ENCODE results near the gene ACKR4.

DNA sequence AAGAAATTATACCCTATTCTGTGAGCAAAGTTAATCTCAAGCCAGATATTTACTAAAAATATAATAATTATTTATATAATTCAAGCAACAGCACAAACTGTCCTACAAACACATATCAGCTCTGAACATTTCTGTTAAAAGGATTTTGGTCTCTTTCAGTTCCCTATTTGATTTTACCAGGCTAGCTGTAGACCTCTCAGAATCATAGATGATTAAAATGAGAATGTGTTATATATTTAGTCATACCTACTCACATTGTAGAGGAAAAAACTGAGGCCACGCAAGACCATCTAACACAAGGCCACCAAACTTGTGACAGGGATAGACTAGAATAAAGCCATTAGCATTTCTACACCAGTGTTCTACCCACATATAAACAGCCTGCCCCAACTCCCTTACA lies 28.5 kb downstream of the ACKR4 start:
- no peak for TF ChIP-seq TCF7L2 (IDR thresholded peaks at IDR 0.05; ENCODE audit: low read depth, low read length)
- no peak for TF ChIP-seq POLR2AphosphoS5 (IDR thresholded peaks at IDR 0.05; ENCODE audit: control insufficient read depth, insufficient read depth, low read depth, low read length)
- no peak for TF ChIP-seq EZH2 (IDR thresholded peaks at IDR 0.05; ENCODE audit: borderline replicate concordance, low read depth, low read length)
- TF ChIP-seq ZNF197 (CRISPR knock-in tag; IDR thresholded peaks at IDR 0.05; ENCODE audit: low read depth) = no peak
- TF ChIP-seq FOSL1 (tag; conservative IDR thresholded peaks at IDR 0.05) = no peak
- TF ChIP-seq, protein P1, sequence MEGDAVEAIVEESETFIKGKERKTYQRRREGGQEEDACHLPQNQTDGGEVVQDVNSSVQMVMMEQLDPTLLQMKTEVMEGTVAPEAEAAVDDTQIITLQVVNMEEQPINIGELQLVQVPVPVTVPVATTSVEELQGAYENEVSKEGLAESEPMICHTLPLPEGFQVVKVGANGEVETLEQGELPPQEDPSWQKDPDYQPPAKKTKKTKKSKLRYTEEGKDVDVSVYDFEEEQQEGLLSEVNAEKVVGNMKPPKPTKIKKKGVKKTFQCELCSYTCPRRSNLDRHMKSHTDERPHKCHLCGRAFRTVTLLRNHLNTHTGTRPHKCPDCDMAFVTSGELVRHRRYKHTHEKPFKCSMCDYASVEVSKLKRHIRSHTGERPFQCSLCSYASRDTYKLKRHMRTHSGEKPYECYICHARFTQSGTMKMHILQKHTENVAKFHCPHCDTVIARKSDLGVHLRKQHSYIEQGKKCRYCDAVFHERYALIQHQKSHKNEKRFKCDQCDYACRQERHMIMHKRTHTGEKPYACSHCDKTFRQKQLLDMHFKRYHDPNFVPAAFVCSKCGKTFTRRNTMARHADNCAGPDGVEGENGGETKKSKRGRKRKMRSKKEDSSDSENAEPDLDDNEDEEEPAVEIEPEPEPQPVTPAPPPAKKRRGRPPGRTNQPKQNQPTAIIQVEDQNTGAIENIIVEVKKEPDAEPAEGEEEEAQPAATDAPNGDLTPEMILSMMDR (IDR thresholded peaks at IDR 0.05 in 2 of 3, conservative IDR thresholded peaks at IDR 0.05 in 1 of 3; ENCODE audit: insufficient read depth in 2 of 3, low read depth in 1 of 3, low read length in 3 of 3) = no peak
- no peak for TF ChIP-seq ARHGAP35 (IDR thresholded peaks at IDR 0.05; ENCODE audit: partially characterized antibody)
- TF ChIP-seq CHD4 (IDR thresholded peaks at IDR 0.05; ENCODE audit: insufficient read depth, insufficient replicate concordance, low read depth, low read length, poor library complexity, severe bottlenecking) = no peak
- TF ChIP-seq, protein P2, sequence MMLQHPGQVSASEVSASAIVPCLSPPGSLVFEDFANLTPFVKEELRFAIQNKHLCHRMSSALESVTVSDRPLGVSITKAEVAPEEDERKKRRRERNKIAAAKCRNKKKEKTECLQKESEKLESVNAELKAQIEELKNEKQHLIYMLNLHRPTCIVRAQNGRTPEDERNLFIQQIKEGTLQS (IDR thresholded peaks at IDR 0.05) = no peak
- TF ChIP-seq, protein P2 (CRISPR knock-in tag; conservative IDR thresholded peaks at IDR 0.05) = no peak
- TF ChIP-seq HMG20B (CRISPR knock-in tag; IDR thresholded peaks at IDR 0.05) = no peak
- no peak for TF ChIP-seq KAT2B (IDR thresholded peaks at IDR 0.05; ENCODE audit: low read depth, low read length)
- no peak for TF ChIP-seq POLR2A (conservative IDR thresholded peaks at IDR 0.05)
- TF ChIP-seq HDAC6 (IDR thresholded peaks at IDR 0.05; ENCODE audit: low read depth, low read length) = no peak
- TF ChIP-seq STAT5B (CRISPR knock-in tag; IDR thresholded peaks at IDR 0.05) = no peak

All from K562 (cell line).